Esophagus squamous epithelium (tissue), 5 donors: ENCODE measurements around the gene ACER3. TPM values are rescaled to one million over a fixed set of nuclear protein-coding genes. Genes with fewer than 3 reads are reported as not detected.

Source experiments
- DNase-seq: peaks from one replicate; lab custom pipeline; 2025; lab: John Stamatoyannopoulos, UW
- H3K27ac ChIP-seq, 4 donors: fragments of 200-600 bp; sonication (generic); one replicate each; pipeline ENCODE4 v1.5.1; 2016 to 2019; ENCODE audit warnings: mild to moderate bottlenecking in 1 of 4
- H3K27me3 ChIP-seq, 4 donors: fragments of 200-600 bp; sonication (generic); 1 replicate in 3 of 4; 2 replicates in 1 of 4; pipeline versions ENCODE4 v1.5.1 to v1.6.0; 2017 to 2021; ENCODE audit warnings: antibody characterized with exemption in 1 of 4
- H3K36me3 ChIP-seq, 3 donors: fragments of 200-600 bp; sonication (generic); one replicate each; pipeline ENCODE4 v1.5.1; 2016 to 2019
- H3K4me1 ChIP-seq, 3 donors: fragments of 200-600 bp; sonication (generic); one replicate each; pipeline ENCODE4 v1.5.1; 2017 to 2019
- H3K4me3 ChIP-seq, 4 donors: fragments of 200-600 bp; sonication (generic); 1 replicate in 3 of 4; 2 replicates in 1 of 4; pipeline ENCODE4 v1.5.1; 2016 to 2019; ENCODE audit warnings: mild to moderate bottlenecking in 2 of 4, moderate library complexity in 1 of 4
- H3K9me3 ChIP-seq, 3 donors: fragments of 200-600 bp; sonication (generic); one replicate each; pipeline ENCODE4 v1.5.1; 2016 to 2019
- CTCF ChIP-seq, 6 experiments: fragments of 450-650 bp in 4 of 6; fragments of 200-600 bp in 2 of 6; sonication (generic) in 2 of 6; IDR thresholded peaks; one replicate each; pipeline ENCODE4 v1.5.1; 2016 to 2019; ENCODE audit warnings: antibody characterized with exemption in 6 of 6, mild to moderate bottlenecking in 4 of 6, moderate library complexity in 4 of 6
- POLR2A ChIP-seq, 4 donors: fragments of 450-650 bp; IDR thresholded peaks; one replicate each; pipeline ENCODE4 v1.6.1; 2017; ENCODE audit warnings: antibody characterized with exemption in 4 of 4, mild to moderate bottlenecking in 4 of 4, moderate library complexity in 3 of 4
- whole genome bisulfite sequencing, 2 donors: methylation state at CpG; one replicate each; pipeline ENCODE4 v1.1.5; 2018; 5-methylcytosine and 5-hydroxymethylcytosine counted together
- intact Hi-C: fragments of 100-400 bp; cut with DNase I; formaldehyde crosslinking; loops from one replicate; pipeline ENCODE4 v1.15.0; 2022
- total RNA-seq, 4 donors: library from RNA; depleted of rRNA; stranded (reverse); fragments of >200 nt; gene quantifications; one replicate each; pipeline ENCODE4 v1.1.0, GENCODE V29; 2016
- donor health status: DM: yes; HTN: yes; CAD: no.

ACER3 gene
- total RNA-seq, 4 donors from 2014 or later: 9.9 to 34.2 (median 23.3) TPM

GRCh38 chr11:76977791-76978190 lies 117.1 kb downstream of the ACER3 start:
- intact Hi-C loops: no loop called here
- H3K27ac ChIP-seq: no peak overlapping the region
- no peak for TF ChIP-seq POLR2A (IDR thresholded peaks at IDR 0.05)
- peaks cover 0 to 7% (median 0%) of the 10 kb centered on the region in 3 donors for H3K9me3 ChIP-seq
- no peaks in the 10 kb centered on the region for H3K4me1 ChIP-seq
- DNase-seq: no peak
- H3K36me3 ChIP-seq: peaks cover 0 to 19% (median 0%) of the 10 kb centered on the region in 3 donors
- no peak overlapping the region for H3K4me3 ChIP-seq
- no peaks in the 10 kb centered on the region for H3K27me3 ChIP-seq
- WGBS, 2 donors: 94% methylated on average over 3 of the region's 8 CpGs; no CpG with 5 or more reads in 1 of the 2 donors

- intact Hi-C loops: no loop called here
- 100% methylated on average over 2 of the region's 4 CpGs for WGBS, 2 donors
- DNase-seq: no peak
- no peak overlapping the region for H3K27ac ChIP-seq
- H3K36me3 ChIP-seq: peaks cover 0 to 19% (median 0%) of the 10 kb centered on the region in 3 donors
- TF ChIP-seq POLR2A (IDR thresholded peaks at IDR 0.05) (no peak), CTCF (IDR thresholded peaks at IDR 0.05) (no peak)
- no peaks in the 10 kb centered on the region for H3K27me3 ChIP-seq
- no peaks in the 10 kb centered on the region for H3K4me1 ChIP-seq
- peaks cover 0 to 7% (median 0%) of the 10 kb centered on the region in 3 donors for H3K9me3 ChIP-seq
- H3K4me3 ChIP-seq: no peak overlapping the region
Measured at GRCh38 chr11:76978239-76978638, 117.5 kb downstream of the ACER3 start.

- 80 to 96% methylated on average over 3 of the region's 3 CpGs for WGBS, 2 donors
- H3K4me1 ChIP-seq: no peaks in the 10 kb centered on the region
- peaks cover 0 to 19% (median 0%) of the 10 kb centered on the region in 3 donors for H3K36me3 ChIP-seq
- TF ChIP-seq CTCF (IDR thresholded peaks at IDR 0.05) (no peak), POLR2A (IDR thresholded peaks at IDR 0.05) (no peak)
- H3K9me3 ChIP-seq: peaks cover 0 to 7% (median 0%) of the 10 kb centered on the region in 3 donors
- H3K4me3 ChIP-seq: no peak overlapping the region
- no peak overlapping the region for H3K27ac ChIP-seq
- H3K27me3 ChIP-seq: no peaks in the 10 kb centered on the region
- DNase-seq: no peak
- intact Hi-C loops: no loop called here
Measured at GRCh38 chr11:76978818-76979217, 118.1 kb downstream of the ACER3 start.

- Histone ChIP-seq H3K9me3 (peaks cover 0 to 7% (median 0%) of the 10 kb centered on the region in 3 donors), H3K4me1 (peaks cover 0 to 11% (median 0%) of the 10 kb centered on the region in 3 donors)
- no peak for DNase-seq
Measured at GRCh38 chr11:76980196-76980595, 119.5 kb downstream of the ACER3 start.

GRCh38 chr11:76984743-76985142 lies 124.0 kb downstream of the ACER3 start:
- no peak for TF ChIP-seq POLR2A (IDR thresholded peaks at IDR 0.05)
- Histone ChIP-seq H3K4me1 (peaks cover 0 to 12% (median 0%) of the 10 kb centered on the region in 3 donors), H3K27me3 (no peaks in the 10 kb centered on the region), H3K9me3 (no peaks in the 10 kb centered on the region), H3K36me3 (peaks cover 0 to 21% (median 0%) of the 10 kb centered on the region in 3 donors), H3K27ac (peak overlapping the region in 3 of 4 donors; percentile 29 to 44 (median 33)), H3K4me3 (no peak overlapping the region)
- DNase-seq: no peak
- WGBS, 2 donors: 71 to 86% methylated on average over 1 of the region's 1 CpG
- intact Hi-C loops: no loop called here

More at GRCh38 chr11:76980196-76980595, 119.5 kb downstream of the ACER3 start:
- Histone ChIP-seq H3K27ac (no peak overlapping the region), H3K4me3 (no peak overlapping the region), H3K27me3 (no peaks in the 10 kb centered on the region), H3K36me3 (peaks cover 0 to 19% (median 0%) of the 10 kb centered on the region in 3 donors)
- TF ChIP-seq CTCF (IDR thresholded peaks at IDR 0.05) (no peak), POLR2A (IDR thresholded peaks at IDR 0.05) (no peak)
- intact Hi-C loops: no loop called here

GRCh38 chr11:76987203-76987602 lies 126.5 kb downstream of the ACER3 start:
- Histone ChIP-seq H3K27me3 (no peaks in the 10 kb centered on the region), H3K27ac (no peak overlapping the region), H3K36me3 (peaks cover 0 to 40% (median 0%) of the 10 kb centered on the region in 3 donors), H3K9me3 (no peaks in the 10 kb centered on the region), H3K4me3 (no peak overlapping the region), H3K4me1 (peaks cover 0 to 12% (median 0%) of the 10 kb centered on the region in 3 donors)
- 71 to 83% methylated on average over 1 of the region's 1 CpG for whole genome bisulfite sequencing, 2 donors
- TF ChIP-seq POLR2A (IDR thresholded peaks at IDR 0.05) (no peak), CTCF (IDR thresholded peaks at IDR 0.05) (no peak)
- intact Hi-C loops: no loop called here
- no peak for DNase-seq
